ENCODE data around the gene DOHH. TPM values are rescaled to one million over a fixed set of nuclear protein-coding genes. Genes with fewer than 3 reads are reported as not detected.

DOHH gene
- total and polyA plus RNA-seq, 9 of the 15 experiments (the other 6 are each of a cell fraction or from before 2014, with no cell fraction given), result 0.14 to 47.2 (median 5.1) TPM

GRCh38 chr19:3481241-3482090 is 19.0 kb downstream of the DOHH start (continued):
- no peak for TF ChIP-seq HES1 (IDR thresholded peaks at IDR 0.05; ENCODE audit: low read depth)
- TF ChIP-seq ZNF764 (CRISPR knock-in tag; IDR thresholded peaks at IDR 0.05; ENCODE audit: low read depth), result no peak
- no peak for TF ChIP-seq RFX5 (IDR thresholded peaks at IDR 0.05; ENCODE audit: low read depth, low read length)
- no peak for TF ChIP-seq NRF1 (conservative IDR thresholded peaks at IDR 0.05 in 1 of 2, IDR thresholded peaks at IDR 0.05 in 1 of 2)
- TF ChIP-seq ZNF277 (CRISPR knock-in tag; IDR thresholded peaks at IDR 0.05; ENCODE audit: borderline replicate concordance), result no peak
- no peak for TF ChIP-seq MYNN (IDR thresholded peaks at IDR 0.05)
- TF ChIP-seq MYNN (CRISPR knock-in tag; IDR thresholded peaks at IDR 0.05), result no peak
- no peak for TF ChIP-seq DACH1 (IDR thresholded peaks at IDR 0.05; ENCODE audit: partially characterized antibody)
- TF ChIP-seq ZNF354B (CRISPR knock-in tag; IDR thresholded peaks at IDR 0.05), result no peak
